Measurements from ENCODE around the gene TASP1. TPM values are rescaled to one million over a fixed set of nuclear protein-coding genes. Genes with fewer than 3 reads are reported as not detected.

The TASP1 gene
- total RNA-seq (2022; extraction: Qiagen RNA extraction) = 9.9 to 11.7 TPM (median 10.2 TPM) in 5 replicates

GRCh38 chr20:13638496-13639149, at the start of gene TASP1:
Gene TASP1 (minus strand): TSS chr20:13638932. CDS start chr20:13630078, 8,854 bp downstream.

Other genes starting within 250 kb of the TASP1 start
- gene ESF1, start 146.0 kb upstream of the TASP1 start, total RNA-seq (2022; extraction: Qiagen RNA extraction) = 18.0 to 30.2 TPM (median 19.6 TPM) in 5 replicates
- gene NDUFAF5, start 146.1 kb upstream of the TASP1 start, total RNA-seq (2022; extraction: Qiagen RNA extraction) = 26.7 to 36.4 TPM (median 34.0 TPM) in 5 replicates